C4-2B (cell line): ENCODE measurements around the gene CD3E.

ENCODE experiments used
- H3K27ac ChIP-seq: fragments of 450-650 bp; 2 replicates; pipeline ENCODE4 v1.5.1; 2017
- CTCF ChIP-seq: fragments of 450-650 bp; conservative IDR thresholded peaks from 2 replicates; pipeline ENCODE4 v1.5.1; 2017; ENCODE audit warnings: mild to moderate bottlenecking
- ZFX ChIP-seq: fragments of 450-650 bp; IDR thresholded peaks from 2 replicates; pipeline ENCODE4 v1.6.1; 2017

The CD3E gene

GRCh38 chr11:118353084-118353710, 48.7 kb downstream of the CD3E start:
- TF ChIP-seq CTCF (peak; percentile 80), ZFX (no peak)
- no peak overlapping the region for H3K27ac ChIP-seq

DNA sequence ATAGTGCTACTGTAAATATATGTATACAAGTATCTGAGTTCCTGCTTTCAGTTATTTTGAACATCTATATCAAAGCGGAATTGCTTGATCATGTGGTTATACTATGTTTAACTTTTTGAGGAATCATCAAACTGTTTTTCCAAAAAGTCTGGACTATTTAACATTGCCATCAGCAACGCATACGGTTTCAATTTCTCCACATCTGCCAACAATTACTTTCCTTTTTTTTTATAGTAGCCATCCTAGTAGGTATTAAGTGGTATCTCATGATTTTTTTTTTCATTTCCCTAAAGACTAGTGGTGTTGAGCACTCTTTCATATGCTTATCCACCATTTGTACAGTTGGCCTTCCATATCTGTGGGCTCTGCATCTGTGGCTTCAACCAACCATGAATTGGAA, 53.5 kb downstream of the CD3E start:
- no peak for TF ChIP-seq CTCF
- no peak for TF ChIP-seq ZFX
- H3K27ac ChIP-seq: no peak overlapping the region

GRCh38 chr11:118359295-118359958, 54.9 kb downstream of the CD3E start, which contains the start of gene UBE4A:
Gene UBE4A, plus strand, starts transcription at chr11:118359600. Its CDS starts 5,481 bp downstream, at chr11:118365081.
- no peak for TF ChIP-seq ZFX
- no peak for TF ChIP-seq CTCF
- peak within 1 kb of the TSS; percentile 59 for H3K27ac ChIP-seq

DNA sequence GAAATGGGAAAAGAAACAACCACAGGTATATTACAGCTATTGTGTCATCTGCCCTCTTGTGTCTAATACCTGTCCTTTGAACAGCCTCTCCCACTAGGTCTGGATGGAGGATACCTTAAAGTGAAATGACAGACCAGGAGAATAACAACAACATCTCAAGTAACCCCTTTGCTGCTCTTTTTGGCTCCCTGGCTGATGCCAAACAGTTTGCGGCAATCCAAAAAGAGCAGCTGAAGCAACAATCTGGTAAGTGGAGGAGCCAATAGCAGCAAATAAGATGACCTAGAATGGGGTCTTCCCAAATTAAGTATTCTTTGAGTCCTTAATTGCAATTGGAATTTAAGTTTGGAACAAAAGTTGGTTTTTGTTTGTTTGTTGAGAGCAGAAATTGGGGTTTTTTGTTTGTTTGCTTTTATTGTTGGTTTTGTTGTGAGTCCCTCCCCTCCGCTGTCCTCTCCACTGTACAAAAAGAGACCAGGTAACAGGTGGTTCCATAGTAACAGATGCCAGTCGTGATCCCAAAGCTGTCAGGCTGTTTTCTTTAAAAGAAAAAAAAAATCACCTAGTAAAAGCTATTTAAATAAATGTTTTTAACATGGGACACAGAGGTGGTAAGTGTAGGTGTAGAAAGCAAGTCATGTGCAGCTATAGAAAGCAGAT, 60.6 kb downstream of the CD3E start:
- no peak for TF ChIP-seq CTCF
- no peak for TF ChIP-seq ZFX
- no peak overlapping the region for H3K27ac ChIP-seq
